DMS79 (cell line): Measurements from ENCODE around the gene TRIM15.
"Not testable (repeated sequence)": the region's sequence is repeated elsewhere in the genome, so short reads cannot be mapped to it uniquely, and the experiment has no call there.

Experiments
- DNase-seq: peaks from one replicate; lab custom pipeline; 2025; lab: John Stamatoyannopoulos, UW

TRIM15 gene

DNA sequence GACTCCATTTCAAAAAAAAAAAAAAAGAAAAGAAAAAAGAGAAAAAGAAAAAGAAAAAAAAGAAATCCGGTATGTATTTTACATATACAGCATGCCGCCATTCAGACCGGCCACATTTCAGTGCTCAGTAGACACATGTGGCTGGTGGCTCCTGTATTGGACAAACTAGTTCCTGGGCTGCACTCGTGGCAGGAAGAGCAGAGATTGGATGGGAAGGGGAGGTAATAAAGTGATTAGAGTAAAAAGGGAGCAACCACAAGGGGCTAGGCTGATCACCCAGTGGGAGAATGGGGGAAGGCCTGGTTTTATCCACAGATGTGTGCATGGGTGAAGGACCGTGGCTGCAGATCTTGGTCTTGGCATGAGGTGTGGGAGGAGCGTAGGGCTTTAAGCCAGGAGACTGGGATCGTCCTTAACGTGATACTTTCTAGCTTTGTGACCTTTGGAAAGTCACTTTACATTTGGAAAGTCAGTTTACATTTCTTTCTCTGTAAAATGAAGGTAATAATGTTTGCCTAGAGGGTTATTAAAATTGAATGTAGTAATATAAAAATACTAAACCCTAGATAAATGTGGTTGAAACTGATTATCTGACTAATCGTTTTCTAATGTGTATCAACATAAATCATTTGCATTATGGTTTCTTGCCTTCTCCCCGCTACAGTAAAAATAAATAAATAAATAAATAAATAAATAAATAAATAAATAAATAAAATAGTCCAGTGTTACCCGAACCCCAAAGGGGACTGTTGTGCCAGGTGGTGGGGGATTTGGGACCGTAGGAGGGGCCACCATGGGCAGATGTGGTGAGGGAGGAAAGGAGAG, 869 bp upstream of the TRIM15 start:
- DNase-seq, result no peak

DNA sequence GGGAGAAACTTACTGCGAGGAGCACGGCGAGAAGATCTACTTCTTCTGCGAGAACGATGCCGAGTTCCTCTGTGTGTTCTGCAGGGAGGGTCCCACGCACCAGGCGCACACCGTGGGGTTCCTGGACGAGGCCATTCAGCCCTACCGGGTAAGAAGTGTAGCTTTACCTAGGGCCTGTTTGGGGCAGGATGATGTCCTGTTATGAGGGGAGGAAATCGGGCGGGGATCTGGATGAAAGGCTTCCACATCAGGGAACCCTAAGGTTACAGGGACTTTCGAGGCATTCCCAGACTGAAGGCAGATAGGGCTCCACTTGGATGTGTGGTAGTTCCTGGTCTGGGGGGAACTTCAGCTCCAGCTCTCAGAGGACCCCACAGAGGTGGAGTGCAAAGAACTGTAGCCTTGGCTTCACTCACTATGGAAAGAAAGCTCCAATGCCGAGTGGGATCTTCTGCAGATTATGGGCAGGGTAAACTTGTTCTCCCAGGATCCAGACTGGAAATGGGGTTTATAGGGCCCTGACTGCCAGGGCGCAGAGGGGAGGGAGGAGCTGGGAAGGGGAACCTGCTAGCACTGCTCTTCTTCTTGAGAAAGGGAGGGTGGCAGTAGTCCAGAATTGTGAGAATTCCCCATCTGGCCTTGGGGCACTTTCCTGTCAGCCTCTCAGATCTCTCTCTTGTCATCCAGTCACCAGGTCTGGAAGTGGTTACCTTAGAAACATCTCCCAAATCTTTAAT, 740 bp downstream of the TRIM15 start:
- DNase-seq, result no peak

DNA sequence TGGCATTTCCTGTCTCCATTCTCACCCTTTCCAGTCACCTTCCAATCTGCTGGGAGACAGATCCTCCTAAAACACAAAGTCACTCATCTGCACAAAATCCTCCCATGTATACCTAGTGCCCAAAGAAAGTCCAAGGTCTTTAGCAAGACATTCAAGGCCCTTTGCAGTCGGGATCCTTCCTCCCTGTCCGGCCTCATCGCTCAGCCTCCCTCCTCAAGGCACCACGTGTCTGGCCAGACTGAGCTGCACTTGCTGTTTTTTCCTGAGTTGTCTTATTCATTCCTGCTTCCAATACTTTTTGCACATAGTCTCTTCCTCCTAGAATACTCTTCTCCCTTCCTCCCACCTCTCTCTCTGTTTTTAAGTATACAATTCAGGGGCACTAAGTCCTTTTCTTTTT, 1.4 kb downstream of the TRIM15 start:
- no peak for DNase-seq

DNA sequence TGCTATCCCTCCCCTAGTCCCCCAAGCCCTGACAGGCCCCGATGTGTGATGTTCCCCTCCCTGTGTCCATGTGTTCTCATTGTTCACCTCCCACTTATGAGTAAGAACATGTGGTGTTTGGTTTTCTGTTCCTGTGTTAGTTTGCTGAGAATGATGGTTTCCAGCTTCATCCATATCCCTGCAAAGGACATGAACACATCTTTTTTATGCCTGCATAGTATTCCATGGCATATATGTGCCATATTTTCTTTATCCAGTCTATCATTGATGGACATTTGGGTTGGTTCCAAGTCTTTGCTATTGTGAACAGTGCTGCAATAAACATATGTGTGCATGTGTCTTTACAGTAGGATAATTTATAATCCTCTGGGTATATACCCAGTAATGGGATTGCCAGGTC, 1.9 kb downstream of the TRIM15 start:
- not testable (repeated sequence) for DNase-seq

DNA sequence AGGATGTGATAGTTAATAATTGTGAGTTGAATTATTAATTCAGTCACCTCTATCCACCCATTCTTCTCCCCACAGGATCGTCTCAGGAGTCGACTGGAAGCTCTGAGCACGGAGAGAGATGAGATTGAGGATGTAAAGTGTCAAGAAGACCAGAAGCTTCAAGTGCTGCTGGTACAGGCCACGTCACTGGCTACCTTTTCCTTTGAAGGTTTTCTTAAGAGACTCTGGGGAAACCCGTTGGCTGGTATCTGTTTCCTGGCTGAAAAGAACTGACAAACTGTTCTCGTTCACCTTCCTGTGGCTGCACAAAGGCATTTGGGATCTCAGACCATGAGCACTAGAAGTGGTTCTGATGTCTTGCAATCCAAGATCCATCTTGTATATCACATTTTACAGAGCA, 3.8 kb downstream of the TRIM15 start:
- DNase-seq, result no peak

DNA sequence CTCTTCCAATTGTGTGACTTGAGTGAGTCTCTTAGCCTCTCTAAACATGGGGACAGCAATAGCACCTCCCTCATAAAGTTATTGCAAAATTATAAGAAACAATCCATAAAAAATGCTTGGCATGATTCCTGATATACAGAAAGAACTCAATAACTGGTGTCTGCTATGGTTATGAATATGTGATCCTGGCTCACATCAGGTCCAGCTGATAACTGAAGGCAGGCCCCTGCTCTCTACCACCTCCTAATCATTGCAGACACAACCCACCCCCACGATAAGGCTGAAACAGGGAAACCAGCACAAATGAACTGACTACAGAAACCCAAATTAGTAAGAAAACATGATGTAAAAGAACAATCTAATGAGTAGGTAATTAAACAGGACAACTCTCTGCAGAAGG, 5.4 kb downstream of the TRIM15 start:
- no peak for DNase-seq

- DNase-seq, result no peak
Observed at GRCh38 chr6:30169658-30170614, 6.6 kb downstream of the TRIM15 start.

DNA sequence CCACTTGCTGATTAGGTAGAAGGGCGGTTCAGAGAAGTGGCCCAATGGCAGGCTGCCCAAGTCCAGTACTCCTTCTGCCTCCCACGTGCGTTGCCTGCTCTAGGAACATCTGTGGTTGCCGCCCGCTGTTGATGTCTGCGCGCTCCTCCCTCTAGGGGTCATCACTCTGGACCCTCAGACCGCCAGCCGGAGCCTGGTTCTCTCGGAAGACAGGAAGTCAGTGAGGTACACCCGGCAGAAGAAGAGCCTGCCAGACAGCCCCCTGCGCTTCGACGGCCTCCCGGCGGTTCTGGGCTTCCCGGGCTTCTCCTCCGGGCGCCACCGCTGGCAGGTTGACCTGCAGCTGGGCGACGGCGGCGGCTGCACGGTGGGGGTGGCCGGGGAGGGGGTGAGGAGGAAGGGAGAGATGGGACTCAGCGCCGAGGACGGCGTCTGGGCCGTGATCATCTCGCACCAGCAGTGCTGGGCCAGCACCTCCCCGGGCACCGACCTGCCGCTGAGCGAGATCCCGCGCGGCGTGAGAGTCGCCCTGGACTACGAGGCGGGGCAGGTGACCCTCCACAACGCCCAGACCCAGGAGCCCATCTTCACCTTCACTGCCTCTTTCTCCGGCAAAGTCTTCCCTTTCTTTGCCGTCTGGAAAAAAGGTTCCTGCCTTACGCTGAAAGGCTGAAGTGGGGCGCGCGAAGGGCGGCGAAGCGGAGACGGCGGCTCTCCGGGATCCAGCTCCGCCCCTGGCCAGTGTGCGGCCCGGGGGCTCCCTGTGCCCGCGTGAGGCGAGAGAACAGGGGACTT, 8.5 kb downstream of the TRIM15 start:
- peak; percentile 29 for DNase-seq

GRCh38 chr6:30172681-30173080, 9.3 kb downstream of the TRIM15 start:
- DNase-seq, result no peak

GRCh38 chr6:30175765-30176164, 12.4 kb downstream of the TRIM15 start:
- DNase-seq, result no peak

- no peak for DNase-seq
Observed at GRCh38 chr6:30178837-30179236, 15.5 kb downstream of the TRIM15 start.

DNA sequence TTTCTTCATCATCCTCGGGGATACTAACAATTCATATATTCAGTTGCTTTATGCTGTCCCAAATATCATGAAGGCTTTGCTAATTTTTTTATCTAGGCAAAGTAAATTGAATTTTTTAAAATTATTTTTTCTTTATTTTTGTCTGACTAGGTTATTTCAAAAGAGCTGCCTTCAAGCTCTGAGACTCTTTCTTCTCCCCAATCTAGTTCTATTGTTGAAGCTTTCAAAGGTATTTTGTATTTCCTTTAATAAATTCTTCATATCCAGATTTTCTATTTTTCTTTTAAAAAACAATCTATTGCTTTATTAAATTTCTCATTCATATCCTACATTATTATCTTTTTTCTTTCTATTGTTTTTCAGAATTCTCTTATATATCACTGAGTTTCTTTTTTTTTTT, 16.8 kb downstream of the TRIM15 start:
- DNase-seq, result no peak

DNA sequence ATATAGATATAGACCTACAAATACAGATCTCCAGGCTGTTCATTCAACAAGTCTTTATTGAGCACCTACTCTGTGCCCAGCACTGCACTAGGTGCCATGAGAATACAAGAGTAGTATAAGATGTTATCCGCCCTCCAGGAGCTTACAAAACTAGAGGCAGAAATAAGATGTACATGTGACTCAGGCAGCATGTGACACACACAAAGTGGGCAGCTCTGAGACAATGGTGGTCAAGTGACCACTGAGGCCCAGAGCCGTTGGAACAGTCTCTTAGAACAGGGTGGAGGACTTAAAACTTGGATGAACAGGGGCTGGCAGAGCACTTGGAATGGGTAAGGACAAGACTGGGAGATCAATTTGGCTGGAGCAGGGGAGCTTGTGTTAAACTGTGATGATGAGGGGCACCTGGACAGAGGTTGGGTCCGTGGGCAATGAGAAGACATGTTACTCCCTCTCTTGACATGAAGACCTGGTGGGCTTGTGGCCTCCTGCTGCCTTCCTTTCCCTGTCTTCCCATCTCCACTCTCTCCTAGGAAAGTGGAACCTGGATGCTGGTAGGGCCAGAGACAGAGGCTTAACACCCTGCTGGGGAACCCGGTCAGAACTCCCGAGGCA, 21.2 kb downstream of the TRIM15 start:
- DNase-seq, result no peak

DNA sequence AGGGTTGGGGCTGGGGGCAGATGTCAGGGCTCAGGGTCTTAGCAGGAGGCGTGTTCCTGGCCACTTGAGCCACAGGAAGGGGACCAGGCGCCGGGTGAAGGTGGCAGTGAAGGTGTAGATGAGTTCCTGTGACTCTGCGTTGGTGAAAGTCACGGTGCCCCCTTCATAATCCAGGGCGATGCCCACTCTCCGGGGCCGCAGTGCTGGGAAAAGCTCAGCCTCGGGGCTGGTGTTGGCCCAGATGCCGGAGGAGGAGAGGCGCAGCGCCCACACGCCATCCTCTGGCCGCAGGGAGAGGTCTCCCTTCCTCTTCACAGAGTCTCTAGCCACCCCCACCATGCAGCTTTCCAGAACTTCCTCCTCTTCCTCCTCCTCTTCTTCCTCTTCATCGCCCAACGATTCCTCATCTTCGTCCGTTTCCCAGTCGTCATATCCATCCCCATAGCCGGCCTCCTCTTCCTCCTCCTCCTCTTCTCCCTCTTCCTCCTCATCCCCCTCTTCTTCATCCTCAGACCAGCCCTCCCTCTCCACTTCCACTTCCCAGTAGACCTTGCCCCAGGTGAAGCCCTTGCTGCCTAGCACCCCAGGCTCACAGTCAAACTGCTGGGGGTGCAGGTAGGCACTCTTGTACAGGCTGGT, 22.6 kb downstream of the TRIM15 start:
- DNase-seq, result no peak

DNA sequence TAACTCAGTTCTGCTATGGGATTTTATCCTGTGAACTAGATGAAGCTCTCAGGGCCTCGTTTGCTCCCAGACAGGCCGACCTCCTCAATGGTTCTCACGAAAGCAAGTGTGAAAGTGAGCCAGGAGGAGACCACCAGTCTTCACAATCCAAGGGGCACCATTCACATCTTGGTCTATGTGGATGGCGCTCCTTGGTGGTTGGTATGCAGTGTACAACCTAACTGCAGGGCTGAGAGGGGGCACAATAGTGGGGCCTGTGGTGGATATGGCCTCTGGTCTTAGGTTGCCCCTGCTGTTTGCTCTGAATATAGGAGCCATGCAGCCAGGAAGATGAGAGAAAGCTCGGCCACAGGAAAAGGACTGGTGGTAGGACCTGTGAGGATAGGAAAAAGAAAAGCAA, 25.2 kb downstream of the TRIM15 start:
- DNase-seq, result no peak

GRCh38 chr6:30192076-30192475, 28.7 kb downstream of the TRIM15 start:
- no peak for DNase-seq

DNA sequence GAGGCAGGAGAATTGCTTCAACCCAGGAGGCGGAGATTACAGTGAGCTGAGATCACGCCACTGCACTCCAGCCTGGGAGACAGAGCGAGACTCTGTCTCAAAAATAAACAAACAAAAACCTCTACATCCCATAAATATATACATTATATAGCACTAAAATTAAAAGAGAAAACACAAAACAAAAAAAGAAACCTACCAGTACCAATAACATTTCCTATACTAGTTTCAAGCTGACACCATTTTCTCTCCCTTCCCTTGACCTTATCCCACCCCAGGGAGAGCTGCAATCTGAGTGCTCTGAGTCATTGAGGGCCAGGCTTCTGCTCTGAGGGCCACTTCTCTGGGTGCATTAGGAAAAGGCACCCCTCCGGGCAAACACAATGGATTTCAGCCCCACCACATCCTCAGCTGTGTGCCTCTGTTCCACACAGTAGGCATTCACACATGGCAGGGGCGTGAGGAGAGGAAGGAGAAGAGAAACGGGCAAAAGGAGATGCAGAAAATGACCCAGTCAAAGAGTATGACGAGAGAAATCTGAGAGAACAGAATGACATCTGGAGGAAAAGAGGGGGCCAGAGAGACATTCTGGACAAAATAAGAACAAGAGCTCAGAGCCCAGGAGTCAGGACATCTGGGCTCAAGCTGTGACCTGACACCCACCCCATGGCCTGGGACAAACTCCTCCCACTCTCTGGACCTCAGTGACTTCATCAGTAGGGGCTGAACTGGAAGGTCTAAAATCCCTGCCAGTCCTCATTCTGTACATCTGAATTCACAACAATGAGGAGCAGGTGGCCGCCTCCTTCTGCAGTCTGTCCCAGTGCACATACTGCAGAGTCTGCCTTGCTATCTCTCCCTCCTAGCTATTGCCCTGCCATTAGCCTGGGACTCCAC, 31.7 kb downstream of the TRIM15 start:
- DNase-seq, result no peak

DNA sequence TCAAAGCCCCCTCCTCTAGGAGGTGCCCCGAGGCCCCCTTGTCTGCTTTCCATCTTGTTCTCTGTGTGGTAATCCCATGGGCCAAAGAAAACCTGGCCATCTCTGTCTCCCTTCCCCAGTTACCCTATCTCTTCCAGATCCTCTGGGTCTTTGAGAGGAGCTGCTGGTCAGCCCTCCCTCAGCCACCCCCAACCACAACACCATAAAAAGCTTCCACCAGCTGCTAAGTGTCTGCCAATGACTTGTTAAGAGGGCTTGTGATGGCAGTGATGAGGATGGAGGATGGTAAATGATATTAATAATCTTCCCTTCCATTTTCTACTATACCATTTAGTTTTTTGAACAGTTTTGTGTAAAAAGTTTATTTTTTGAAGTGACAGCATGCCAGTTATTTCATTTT, 32.6 kb downstream of the TRIM15 start:
- DNase-seq, result no peak

- no peak for DNase-seq
Observed at GRCh38 chr6:30196376-30196775, 33.0 kb downstream of the TRIM15 start.
